ENCODE data around the gene PROC. TPM values are rescaled to one million over a fixed set of nuclear protein-coding genes. Genes with fewer than 3 reads are reported as not detected.

Gene PROC
- total RNA-seq, 2 donors from 2014 or later = not detected

DNA sequence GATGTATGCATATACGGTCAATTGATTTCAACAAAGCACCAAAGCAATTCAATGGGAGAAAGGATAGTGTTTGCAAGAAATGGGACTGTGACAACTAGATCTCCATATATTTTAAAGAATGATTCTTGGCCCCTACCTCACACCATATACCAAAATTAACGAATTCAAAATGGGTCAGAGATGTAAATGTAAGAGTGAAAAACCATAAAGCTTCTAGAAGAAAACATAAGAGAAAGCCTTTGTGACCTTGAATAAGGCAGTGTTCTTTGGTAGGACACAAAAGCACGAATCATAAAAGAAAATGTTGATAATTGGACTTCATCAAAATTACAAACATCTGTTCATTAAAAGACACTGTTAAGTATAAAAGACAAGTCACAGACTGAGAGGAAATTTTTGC, 5.0 kb upstream of the PROC start:
- Histone ChIP-seq H3K27me3 (replicated peaks; ENCODE audit: insufficient read depth) (no peaks in the 10 kb centered on the region), H3K4me1 (replicated peaks) (peaks cover 2% of the 10 kb centered on the region), H3K9me3 (no peaks in the 10 kb centered on the region), H3K36me3 (no peaks in the 10 kb centered on the region), H3K27ac (no peak overlapping the region), H3K4me3 (no peak overlapping the region)
- intact Hi-C loops (cut with DNase I) = no loop called here
- no peak for DNase-seq (ENCODE audit: low spot score)
- TF ChIP-seq, protein P1, sequence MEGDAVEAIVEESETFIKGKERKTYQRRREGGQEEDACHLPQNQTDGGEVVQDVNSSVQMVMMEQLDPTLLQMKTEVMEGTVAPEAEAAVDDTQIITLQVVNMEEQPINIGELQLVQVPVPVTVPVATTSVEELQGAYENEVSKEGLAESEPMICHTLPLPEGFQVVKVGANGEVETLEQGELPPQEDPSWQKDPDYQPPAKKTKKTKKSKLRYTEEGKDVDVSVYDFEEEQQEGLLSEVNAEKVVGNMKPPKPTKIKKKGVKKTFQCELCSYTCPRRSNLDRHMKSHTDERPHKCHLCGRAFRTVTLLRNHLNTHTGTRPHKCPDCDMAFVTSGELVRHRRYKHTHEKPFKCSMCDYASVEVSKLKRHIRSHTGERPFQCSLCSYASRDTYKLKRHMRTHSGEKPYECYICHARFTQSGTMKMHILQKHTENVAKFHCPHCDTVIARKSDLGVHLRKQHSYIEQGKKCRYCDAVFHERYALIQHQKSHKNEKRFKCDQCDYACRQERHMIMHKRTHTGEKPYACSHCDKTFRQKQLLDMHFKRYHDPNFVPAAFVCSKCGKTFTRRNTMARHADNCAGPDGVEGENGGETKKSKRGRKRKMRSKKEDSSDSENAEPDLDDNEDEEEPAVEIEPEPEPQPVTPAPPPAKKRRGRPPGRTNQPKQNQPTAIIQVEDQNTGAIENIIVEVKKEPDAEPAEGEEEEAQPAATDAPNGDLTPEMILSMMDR (IDR thresholded peaks at IDR 0.05) = no peak
- TF ChIP-seq POLR2A (IDR thresholded peaks at IDR 0.05) = no peak
- TF ChIP-seq POLR2AphosphoS5 (IDR thresholded peaks at IDR 0.05) = no peak
- 96% methylated on average over 3 of the region's 3 CpGs for WGBS

DNA sequence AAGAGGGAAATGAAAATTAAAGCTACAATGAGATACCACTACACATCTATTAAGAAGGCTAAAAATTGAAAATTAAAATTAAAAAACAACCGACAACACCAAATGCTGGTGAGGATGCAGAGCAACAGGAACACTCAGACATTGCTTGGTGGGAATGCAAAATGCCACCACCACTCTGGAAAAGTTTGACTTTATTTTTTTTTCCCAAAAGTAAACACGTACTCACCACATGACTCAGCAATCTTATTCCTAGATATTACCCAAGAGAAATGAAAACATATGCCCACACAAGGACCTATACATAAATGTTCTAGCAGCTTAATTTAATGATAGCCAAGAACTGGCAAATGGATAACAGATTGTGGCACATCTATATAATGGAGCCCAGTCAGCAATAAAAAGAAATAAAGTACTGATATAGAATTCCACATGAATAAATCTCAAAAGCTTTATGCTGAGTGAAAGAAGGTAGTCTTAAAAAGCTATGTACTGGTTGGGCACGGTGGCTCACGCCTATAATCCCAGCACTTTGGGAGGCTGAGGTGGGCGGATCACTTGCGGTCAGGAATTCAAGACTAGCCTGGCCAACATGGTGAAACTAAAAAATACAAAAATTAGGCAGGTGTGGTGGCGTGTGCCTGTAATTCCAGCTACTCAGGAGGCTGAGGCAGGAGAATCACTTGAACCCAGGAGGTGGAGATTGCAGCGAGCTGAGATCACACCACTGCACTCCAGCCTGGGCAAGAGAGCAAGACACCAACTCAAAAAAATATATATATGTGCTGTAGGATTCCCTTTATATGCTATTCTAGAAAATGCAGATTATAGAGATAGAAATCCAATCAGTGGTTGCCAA, 4.2 kb upstream of the PROC start:
- peaks cover 2% of the 10 kb centered on the region for H3K4me1 ChIP-seq (replicated peaks)
- intact Hi-C loops (cut with DNase I) = no loop called here
- TF ChIP-seq POLR2A (IDR thresholded peaks at IDR 0.05) = no peak
- TF ChIP-seq, protein P1 (IDR thresholded peaks at IDR 0.05) = no peak

DNA sequence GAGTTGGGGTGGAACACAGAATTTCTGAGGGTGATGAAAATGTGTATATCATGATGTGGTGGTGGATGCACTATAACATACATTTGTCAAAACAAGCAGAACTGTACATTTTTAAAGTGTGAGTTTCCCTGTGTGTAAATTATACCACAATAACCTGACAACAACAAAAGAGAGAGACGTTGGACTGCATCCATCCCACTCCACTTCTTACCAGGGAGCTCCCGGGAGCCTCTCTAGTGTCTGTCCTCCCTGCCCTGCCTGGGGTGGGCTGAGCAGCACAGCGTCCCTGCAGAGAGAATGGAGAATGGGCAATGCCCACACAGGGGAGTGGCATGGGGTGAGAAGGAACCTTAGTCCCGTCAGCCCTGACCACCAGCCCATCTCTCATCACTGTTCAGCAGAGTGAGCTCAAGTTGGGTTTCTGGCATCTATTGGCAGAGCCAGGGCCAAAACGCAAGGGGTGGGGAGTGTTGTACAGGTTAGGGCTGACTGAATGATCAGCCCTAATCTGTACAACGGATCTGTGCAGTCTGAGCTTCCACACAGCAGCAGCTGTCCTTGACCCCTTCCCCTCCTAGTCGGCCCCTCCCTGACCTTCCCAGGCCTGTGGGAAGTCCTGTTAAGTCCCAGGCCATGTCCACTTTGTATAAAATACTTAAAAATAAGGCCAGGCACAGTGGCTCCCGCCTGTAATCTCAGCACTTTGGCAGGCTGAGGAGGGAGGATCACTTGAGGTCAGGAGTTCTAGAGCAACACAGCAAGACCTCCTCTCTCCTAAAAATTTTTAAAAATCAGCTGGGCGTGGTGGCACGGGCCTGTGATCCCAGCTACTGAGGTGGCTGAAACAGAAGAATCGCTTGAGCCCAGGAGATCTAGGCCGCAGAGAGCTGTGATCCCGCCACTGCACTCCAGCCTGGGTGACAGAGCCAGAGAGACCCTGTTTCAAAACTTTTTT, 3.3 kb upstream of the PROC start:
- peaks cover 2% of the 10 kb centered on the region for H3K4me1 ChIP-seq (replicated peaks)
- no peak overlapping the region for H3K4me3 ChIP-seq
- H3K27me3 ChIP-seq (replicated peaks; ENCODE audit: insufficient read depth) = no peaks in the 10 kb centered on the region
- H3K36me3 ChIP-seq = no peaks in the 10 kb centered on the region
- no peak overlapping the region for H3K27ac ChIP-seq
- TF ChIP-seq POLR2AphosphoS5 (IDR thresholded peaks at IDR 0.05) = no peak
- TF ChIP-seq, protein P1 (IDR thresholded peaks at IDR 0.05) = no peak
- TF ChIP-seq POLR2A (IDR thresholded peaks at IDR 0.05) = no peak
- intact Hi-C loops (cut with DNase I) = no loop called here
- H3K9me3 ChIP-seq = no peaks in the 10 kb centered on the region
- DNase-seq (ENCODE audit: low spot score) = no peak
- WGBS = 85% methylated on average over 13 of the region's 13 CpGs

More for the DNA sequence above, 4.2 kb upstream of the PROC start:
- H3K4me3 ChIP-seq = no peak overlapping the region
- no peak for DNase-seq (ENCODE audit: low spot score)
- H3K27me3 ChIP-seq (replicated peaks; ENCODE audit: insufficient read depth) = no peaks in the 10 kb centered on the region
- no peaks in the 10 kb centered on the region for H3K9me3 ChIP-seq
- WGBS = 87% methylated on average over 8 of the region's 8 CpGs
- no peaks in the 10 kb centered on the region for H3K36me3 ChIP-seq
- H3K27ac ChIP-seq = no peak overlapping the region

DNA sequence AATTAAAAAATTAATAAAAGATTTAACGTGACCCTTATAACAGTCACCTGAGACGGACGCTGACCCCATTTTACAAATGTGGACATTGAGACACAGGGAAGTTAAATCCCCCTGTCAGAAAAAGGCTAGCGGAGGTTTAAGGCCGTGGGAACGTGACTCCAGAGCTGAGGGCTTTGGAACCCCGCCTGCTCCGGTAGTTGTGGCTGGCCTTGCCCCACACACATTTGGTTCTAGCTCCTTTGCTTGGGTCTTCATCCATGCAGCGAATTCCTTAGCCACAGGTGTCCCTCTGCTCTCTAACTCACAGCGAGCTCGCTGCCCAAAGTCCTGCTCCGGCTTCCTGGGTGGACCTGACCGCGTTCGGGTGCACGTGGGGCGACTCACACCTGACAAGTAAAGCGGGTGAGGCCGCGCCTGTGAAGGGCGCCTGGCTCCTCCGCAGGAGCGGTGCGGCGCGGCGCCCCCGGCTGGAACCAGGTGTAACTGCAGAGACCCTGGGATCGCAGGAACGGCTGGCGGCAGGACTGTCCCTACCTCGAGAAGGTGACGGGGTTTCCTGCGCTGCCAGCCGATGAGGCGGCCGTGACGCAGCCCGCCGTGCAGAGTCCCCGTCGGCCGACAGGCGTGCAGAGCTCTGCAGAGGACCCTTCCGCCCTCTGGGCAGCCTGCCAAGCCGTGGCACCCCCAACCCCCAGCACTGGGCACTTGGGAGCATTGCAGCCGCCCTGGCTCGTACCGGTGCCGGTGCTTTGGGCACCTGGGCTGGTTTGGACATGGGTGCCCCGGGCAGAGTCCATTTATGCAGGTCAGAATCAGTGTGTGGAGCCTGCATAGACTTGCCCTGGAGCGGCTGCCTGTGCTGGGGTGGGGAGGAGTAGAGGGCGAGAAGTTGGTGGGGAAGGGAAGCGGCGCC, 2.4 kb upstream of the PROC start:
- intact Hi-C loops (cut with DNase I) = no loop called here
- no peak for TF ChIP-seq POLR2AphosphoS5 (IDR thresholded peaks at IDR 0.05)
- TF ChIP-seq, protein P1 (IDR thresholded peaks at IDR 0.05) = peak; percentile 32 to 84 (median 54)
- H3K27me3 ChIP-seq (replicated peaks; ENCODE audit: insufficient read depth) = no peaks in the 10 kb centered on the region
- H3K4me3 ChIP-seq = peak overlapping the region; percentile 30 to 38
- DNase-seq (ENCODE audit: low spot score) = peak; percentile 64
- no peak overlapping the region for H3K27ac ChIP-seq
- no peaks in the 10 kb centered on the region for H3K36me3 ChIP-seq
- no peaks in the 10 kb centered on the region for H3K9me3 ChIP-seq
- 20% methylated on average over 48 of the region's 55 CpGs for WGBS
- peaks cover 2% of the 10 kb centered on the region for H3K4me1 ChIP-seq (replicated peaks)
